Panc1 (cell line): ENCODE data around the gene CCL25. TPM values are rescaled to one million over a fixed set of nuclear protein-coding genes. Genes with fewer than 3 reads are reported as not detected.

Experiments
- ATAC-seq: fragments of 200-7000 bp; cut with Tn5 transposase; 2 replicates; pipeline ENCODE4 v1.9.1; 2020; ENCODE audit warnings: mild to moderate bottlenecking, moderate library complexity
- Bru-seq: library from RNA; stranded (reverse); fragments of 400-500 nt; gene quantifications from one replicate; lab custom pipeline; 2021; lab: Mats Ljungman, UMichigan
- BruChase-seq, 2 experiments: library from RNA; stranded (reverse); fragments of 400-500 nt; gene quantifications; one replicate each; lab custom pipeline; 2021; lab: Mats Ljungman, UMichigan
- BruUV-seq: library from RNA; stranded (reverse); fragments of 400-500 nt; replicated peaks from 2 replicates; lab custom pipeline; 2021; lab: Mats Ljungman, UMichigan
- CTCF ChIA-PET: fragments of 300-600 bp; sonication (Branson Sonifier 250); formaldehyde crosslinking; loops from one replicate; lab custom pipeline; 2022; ENCODE audit warnings: antibody characterized with exemption; lab: Charles Lee
- POLR2A ChIA-PET: fragments of 300-600 bp; sonication (Branson Sonifier 250); formaldehyde crosslinking; loops from one replicate; lab custom pipeline; 2022; ENCODE audit warnings: antibody characterized with exemption; lab: Charles Lee
- DNase-seq: peaks from one replicate; pipeline ENCODE4 v3.0.0-alpha.2; 2010; ENCODE audit warnings: low read depth, low spot score
- H3K27ac ChIP-seq: 2 replicates; pipeline ENCODE4 v1.5.1; 2011; ENCODE audit warnings: mild to moderate bottlenecking, low read length, inconsistent platforms
- H3K27me3 ChIP-seq: fragments of 200-500 bp; sonication (Bioruptor generic); 2 replicates; pipeline ENCODE4 v1.6.0; 2014; ENCODE audit warnings: low read length, inconsistent platforms; ENCODE audit not compliant: control insufficient read depth, insufficient read depth
- H3K36me3 ChIP-seq: fragments of 200-500 bp; sonication (Bioruptor generic); 2 replicates; pipeline ENCODE4 v1.5.1; 2014; ENCODE audit warnings: inconsistent platforms, mild to moderate bottlenecking, low read length, moderate library complexity; ENCODE audit not compliant: control insufficient read depth, insufficient read depth
- H3K4me1 ChIP-seq: 2 replicates; pipeline ENCODE4 v1.5.1; 2011; ENCODE audit warnings: inconsistent platforms, mild to moderate bottlenecking, low read length, moderate library complexity; ENCODE audit not compliant: control insufficient read depth, insufficient read depth
- H3K4me3 ChIP-seq, 2 experiments: 2 replicates each; pipeline ENCODE4 v1.5.1; 2011 to 2012; ENCODE audit warnings: low read depth in 2 of 2, low read length in 2 of 2, mild to moderate bottlenecking in 2 of 2, inconsistent platforms in 1 of 2, moderate library complexity in 1 of 2
- H3K9me3 ChIP-seq: fragments of 200-500 bp; sonication (Bioruptor generic); 2 replicates; pipeline ENCODE4 v1.5.1; 2014; ENCODE audit warnings: low read depth, mild to moderate bottlenecking, inconsistent platforms, low read length, moderate library complexity; ENCODE audit not compliant: control insufficient read depth, insufficient read depth
- POLR2AphosphoS5 ChIP-seq: IDR thresholded peaks from 2 replicates; pipeline ENCODE4 v1.6.1; 2012; ENCODE audit warnings: mild to moderate bottlenecking, low read depth, low read length, moderate library complexity
- REST ChIP-seq, 2 experiments: IDR thresholded peaks; 2 replicates each; pipeline ENCODE4 v1.6.1; 2011 to 2012; ENCODE audit warnings: low read depth in 2 of 2, control low read depth in 1 of 2, low read length in 1 of 2, mild to moderate bottlenecking in 1 of 2, moderate library complexity in 1 of 2; ENCODE audit not compliant: insufficient read depth in 1 of 2
- SIN3A ChIP-seq: IDR thresholded peaks from 2 replicates; pipeline ENCODE4 v1.6.1; 2012; ENCODE audit warnings: low read depth, mild to moderate bottlenecking, low read length, moderate library complexity, borderline replicate concordance; ENCODE audit not compliant: insufficient read depth
- TCF7L2 ChIP-seq: IDR thresholded peaks from 2 replicates; pipeline ENCODE4 v1.6.1; 2011; ENCODE audit warnings: mild to moderate bottlenecking, low read depth, low read length, inconsistent platforms
- in situ Hi-C: cut with HindIII; loops from 2 replicates; pipeline ENCODE4 v1.10.0; 2016; ENCODE audit warnings: low sequenced_read_pairs, low pct_unique_long_range_greater_than_20kb
- intact Hi-C: fragments of 100-400 bp; cut with micrococcal nuclease; formaldehyde crosslinking; loops from one replicate; pipeline ENCODE4 v1.10.0; 2022; ENCODE audit not compliant: unreplicated experiment
- long read RNA-seq: library from polyadenylated mRNA; unstranded; transcript quantifications from one replicate; pipeline ENCODE4 v2.0.0, GENCODE V29; 2021; ENCODE audit not compliant: unreplicated experiment
- polyA plus RNA-seq: library from polyadenylated mRNA; unstranded; fragments of >200 nt; gene quantifications from one replicate; pipeline ENCODE4 v1.2.1, GENCODE V29; 2012; ENCODE audit warnings: missing spikeins; ENCODE audit not compliant: insufficient read length
- total RNA-seq: library from RNA; stranded (reverse); gene quantifications from one replicate; pipeline ENCODE4 v1.2.1, GENCODE V29; 2021; ENCODE audit not compliant: unreplicated experiment
- TF ChIP-seq, protein P1 (sequence below): fragments of 450-650 bp; IDR thresholded peaks from 2 replicates; pipeline ENCODE4 v1.5.1; 2017; ENCODE audit warnings: mild to moderate bottlenecking

The CCL25 gene, protein sequence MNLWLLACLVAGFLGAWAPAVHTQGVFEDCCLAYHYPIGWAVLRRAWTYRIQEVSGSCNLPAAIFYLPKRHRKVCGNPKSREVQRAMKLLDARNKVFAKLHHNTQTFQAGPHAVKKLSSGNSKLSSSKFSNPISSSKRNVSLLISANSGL
- total RNA-seq (not detected), Bru-seq, nascent RNA (percentile 8 among the genes with signal in this experiment), BruChase-seq, experiment 1, labeled RNA remaining after a 2-hour chase (percentile 8 among the genes with signal in this experiment), BruChase-seq, experiment 2, labeled RNA remaining after a 6-hour chase (not detected)
- polyA plus RNA-seq = not detected
- long read RNA-seq = 0 reads

GRCh38 chr19:8052464-8052859 lies at the start of gene CCL25:
Gene CCL25 (plus strand): TSS chr19:8052760. CDS start chr19:8053050, 290 bp downstream.
- CTCF ChIA-PET = no interaction called here

GRCh38 chr19:8004001-8004400 lies 48.6 kb upstream of the CCL25 start:
- Histone ChIP-seq H3K36me3 (no peaks in the 10 kb centered on the region; the same call in none of the 2 replicates), H3K27ac (peak overlapping the region; percentile 78), H3K27me3 (no peaks in the 10 kb centered on the region), H3K9me3 (no peaks in the 10 kb centered on the region), H3K4me3 (peak overlapping the region; percentile 76 to 81), H3K4me1 (peaks cover 30% of the 10 kb centered on the region)
- in situ Hi-C loops (no loop called here), intact Hi-C loops (no loop called here)
- ATAC-seq = no peak
- BruUV-seq = TSS peak; percentile 89
- CTCF ChIA-PET = no interaction called here
- POLR2A ChIA-PET = no interaction called here
- TF ChIP-seq REST (IDR thresholded peaks at IDR 0.05; ENCODE audit: insufficient read depth in 1 of 2, low read depth in 2 of 2, low read length in 1 of 2) (no peak), POLR2AphosphoS5 (no peak), TCF7L2 (no peak), SIN3A (no peak)
- TF ChIP-seq, protein P1, sequence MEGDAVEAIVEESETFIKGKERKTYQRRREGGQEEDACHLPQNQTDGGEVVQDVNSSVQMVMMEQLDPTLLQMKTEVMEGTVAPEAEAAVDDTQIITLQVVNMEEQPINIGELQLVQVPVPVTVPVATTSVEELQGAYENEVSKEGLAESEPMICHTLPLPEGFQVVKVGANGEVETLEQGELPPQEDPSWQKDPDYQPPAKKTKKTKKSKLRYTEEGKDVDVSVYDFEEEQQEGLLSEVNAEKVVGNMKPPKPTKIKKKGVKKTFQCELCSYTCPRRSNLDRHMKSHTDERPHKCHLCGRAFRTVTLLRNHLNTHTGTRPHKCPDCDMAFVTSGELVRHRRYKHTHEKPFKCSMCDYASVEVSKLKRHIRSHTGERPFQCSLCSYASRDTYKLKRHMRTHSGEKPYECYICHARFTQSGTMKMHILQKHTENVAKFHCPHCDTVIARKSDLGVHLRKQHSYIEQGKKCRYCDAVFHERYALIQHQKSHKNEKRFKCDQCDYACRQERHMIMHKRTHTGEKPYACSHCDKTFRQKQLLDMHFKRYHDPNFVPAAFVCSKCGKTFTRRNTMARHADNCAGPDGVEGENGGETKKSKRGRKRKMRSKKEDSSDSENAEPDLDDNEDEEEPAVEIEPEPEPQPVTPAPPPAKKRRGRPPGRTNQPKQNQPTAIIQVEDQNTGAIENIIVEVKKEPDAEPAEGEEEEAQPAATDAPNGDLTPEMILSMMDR = no peak
- DNase-seq = no peak

More at GRCh38 chr19:8052464-8052859, at the start of gene CCL25:
- no peak within 1 kb of the TSS for H3K27ac ChIP-seq
- no peaks in the 10 kb centered on the region for H3K27me3 ChIP-seq
- ATAC-seq = no peak
- H3K9me3 ChIP-seq = no peaks in the 10 kb centered on the region
- no peaks in the 10 kb centered on the region for H3K4me1 ChIP-seq
- BruUV-seq = no TSS peak
- DNase-seq = no peak
- TF ChIP-seq SIN3A (no peak), REST (IDR thresholded peaks at IDR 0.05; ENCODE audit: insufficient read depth in 1 of 2, low read depth in 2 of 2, low read length in 1 of 2) (no peak), POLR2AphosphoS5 (no peak), TCF7L2 (no peak)
- TF ChIP-seq, protein P1 = no peak
- in situ Hi-C loops (no loop called here), intact Hi-C loops (no loop called here)
- no peaks in the 10 kb centered on the region for H3K36me3 ChIP-seq
- no peak within 1 kb of the TSS for H3K4me3 ChIP-seq
- POLR2A ChIA-PET = no interaction called here
